Neural progenitor cell (in vitro differentiated cells): ENCODE measurements around the gene NDRG2.

ENCODE experiments used
- EZH2 ChIP-seq: fragments of 200-600 bp; sonication (generic); IDR thresholded peaks from 2 replicates; pipeline ENCODE4 v1.6.1; 2017; ENCODE audit warnings: antibody characterized with exemption, mild to moderate bottlenecking, moderate library complexity
- TF ChIP-seq, protein P1 (sequence below): fragments of 200-600 bp; sonication (generic); IDR thresholded peaks from 2 replicates; pipeline ENCODE4 v1.5.1; 2017; ENCODE audit warnings: antibody characterized with exemption, mild to moderate bottlenecking

DNA sequence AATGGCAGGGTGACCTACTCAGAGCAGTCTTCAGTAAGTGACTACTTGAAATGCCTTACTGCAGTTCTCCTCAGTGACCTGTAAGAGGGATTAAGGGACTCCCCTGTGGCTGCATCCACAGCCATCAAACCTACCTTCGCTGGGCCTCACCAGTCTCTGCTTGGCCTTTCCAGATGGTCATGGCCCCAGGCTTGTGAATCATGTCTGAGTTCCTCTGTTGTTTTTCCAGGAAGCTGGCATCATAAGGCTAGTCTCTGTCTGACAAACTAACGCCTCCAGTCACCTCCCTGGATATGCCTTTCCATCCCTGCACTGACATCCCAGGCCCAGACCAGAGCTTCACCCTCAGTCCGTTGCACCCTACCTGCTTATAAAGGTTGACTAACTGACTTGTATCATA lies 55.5 kb downstream of the NDRG2 start:
- no peak for TF ChIP-seq EZH2
- TF ChIP-seq, protein P1, sequence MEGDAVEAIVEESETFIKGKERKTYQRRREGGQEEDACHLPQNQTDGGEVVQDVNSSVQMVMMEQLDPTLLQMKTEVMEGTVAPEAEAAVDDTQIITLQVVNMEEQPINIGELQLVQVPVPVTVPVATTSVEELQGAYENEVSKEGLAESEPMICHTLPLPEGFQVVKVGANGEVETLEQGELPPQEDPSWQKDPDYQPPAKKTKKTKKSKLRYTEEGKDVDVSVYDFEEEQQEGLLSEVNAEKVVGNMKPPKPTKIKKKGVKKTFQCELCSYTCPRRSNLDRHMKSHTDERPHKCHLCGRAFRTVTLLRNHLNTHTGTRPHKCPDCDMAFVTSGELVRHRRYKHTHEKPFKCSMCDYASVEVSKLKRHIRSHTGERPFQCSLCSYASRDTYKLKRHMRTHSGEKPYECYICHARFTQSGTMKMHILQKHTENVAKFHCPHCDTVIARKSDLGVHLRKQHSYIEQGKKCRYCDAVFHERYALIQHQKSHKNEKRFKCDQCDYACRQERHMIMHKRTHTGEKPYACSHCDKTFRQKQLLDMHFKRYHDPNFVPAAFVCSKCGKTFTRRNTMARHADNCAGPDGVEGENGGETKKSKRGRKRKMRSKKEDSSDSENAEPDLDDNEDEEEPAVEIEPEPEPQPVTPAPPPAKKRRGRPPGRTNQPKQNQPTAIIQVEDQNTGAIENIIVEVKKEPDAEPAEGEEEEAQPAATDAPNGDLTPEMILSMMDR, result no peak
